Stimulated activated CD8-positive, alpha-beta memory T cell treated with anti-CD3 and anti-CD28 coated beads, Interleukin-15, amount 100 ng/mL, for 24 hours (primary cell): ENCODE results near the gene FANCC.
A peak's percentile ranks its signal among the peaks of the same experiment; 100 is the strongest.

Experiments
- DNase-seq: peaks from one replicate; pipeline ENCODE4 v3.0.0-alpha.2; 2020; ENCODE audit warnings: low read depth

The FANCC gene

GRCh38 chr9:95317119-95317892 is at the start of gene FANCC:
Gene FANCC, minus strand, starts transcription at chr9:95317709. Its CDS starts 68,418 bp downstream, at chr9:95249291.
- DNase-seq, result peak; percentile 77

- DNase-seq, result no peak
These were observed 49.3 kb upstream of the FANCC start for GRCh38 chr9:95366731-95367325.

GRCh38 chr9:95365766-95366165 is 48.3 kb upstream of the FANCC start:
- DNase-seq, result no peak

GRCh38 chr9:95363051-95363841 is 45.7 kb upstream of the FANCC start:
- no peak for DNase-seq

GRCh38 chr9:95360866-95361265 is 43.4 kb upstream of the FANCC start:
- DNase-seq, result no peak

- no peak for DNase-seq
These were observed 39.8 kb upstream of the FANCC start for GRCh38 chr9:95357316-95357715.

GRCh38 chr9:95355500-95355899 is 38.0 kb upstream of the FANCC start:
- no peak for DNase-seq

GRCh38 chr9:95351051-95351450 is 33.5 kb upstream of the FANCC start:
- DNase-seq, result no peak

GRCh38 chr9:95350266-95350665 is 32.8 kb upstream of the FANCC start:
- DNase-seq, result no peak

GRCh38 chr9:95349091-95350038 is 31.9 kb upstream of the FANCC start:
- DNase-seq, result no peak

- no peak for DNase-seq
These were observed 28.5 kb upstream of the FANCC start for GRCh38 chr9:95346021-95346420.

- no peak for DNase-seq
These were observed 27.3 kb upstream of the FANCC start for GRCh38 chr9:95344735-95345325.

- no peak for DNase-seq
These were observed 26.3 kb upstream of the FANCC start for GRCh38 chr9:95343725-95344287.

- no peak for DNase-seq
These were observed 25.1 kb upstream of the FANCC start for GRCh38 chr9:95342571-95342970.

GRCh38 chr9:95341293-95341962 is 23.9 kb upstream of the FANCC start:
- DNase-seq, result no peak

GRCh38 chr9:95338243-95338642 is 20.7 kb upstream of the FANCC start:
- no peak for DNase-seq

- no peak for DNase-seq
These were observed 18.8 kb upstream of the FANCC start for GRCh38 chr9:95336281-95336680.

- DNase-seq, result no peak
These were observed 15.9 kb upstream of the FANCC start for GRCh38 chr9:95333426-95333825.

- DNase-seq, result no peak
These were observed 15.4 kb upstream of the FANCC start for GRCh38 chr9:95332860-95333259.

- DNase-seq, result no peak
These were observed 13.4 kb upstream of the FANCC start for GRCh38 chr9:95330720-95331404.
